ENCODE measurements around the gene AKT2. TPM values are rescaled to one million over a fixed set of nuclear protein-coding genes. Genes with fewer than 3 reads are reported as not detected.

AKT2 gene
- total RNA-seq, 2 donors from 2014 or later, result 190 to 208 TPM

DNA sequence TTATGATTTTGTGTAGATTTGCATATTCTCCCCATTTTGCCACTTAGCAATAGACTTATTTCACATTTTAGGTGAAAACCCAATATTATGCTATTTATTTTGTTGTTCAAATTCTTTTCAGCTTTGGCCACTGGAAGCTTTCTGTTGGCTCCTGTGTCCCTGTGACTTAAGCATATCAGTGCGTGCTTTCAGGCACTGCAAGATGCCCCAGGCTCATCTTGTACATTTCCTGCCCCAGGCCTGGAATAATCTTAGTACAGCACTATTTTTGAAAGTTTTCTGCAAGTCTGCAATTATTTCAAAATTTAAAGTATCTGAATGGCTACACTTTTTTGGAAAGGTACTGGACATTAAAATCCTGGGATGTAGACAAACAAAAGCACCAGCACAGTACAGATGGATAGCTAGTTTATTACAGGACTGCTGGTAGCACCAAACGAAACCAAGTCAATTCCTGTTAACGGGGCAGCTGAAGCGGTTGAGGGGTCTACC, 55.2 kb downstream of the AKT2 start:
- peaks cover 30% of the 10 kb centered on the region for H3K27me3 Mint-ChIP-seq (ENCODE audit: insufficient read depth)
- WGBS, 2 experiments (ENCODE audit: insufficient coverage in 1 of 2, insufficient read length in 1 of 2), result 90 to 98% methylated on average over 4 of the region's 4 CpGs
- H3K4me3 ChIP-seq (ENCODE audit: low read length), result no peak overlapping the region
- DNase-seq, result no peak
- H3K9me3 ChIP-seq (ENCODE audit: control insufficient read depth, low read length), result no peaks in the 10 kb centered on the region
- no peak overlapping the region for H3K27ac ChIP-seq (ENCODE audit: low read depth, low read length)
- H3K36me3 Mint-ChIP-seq (ENCODE audit: low read depth), result peaks cover 6% of the 10 kb centered on the region
- no peak overlapping the region for H3K9ac ChIP-seq (ENCODE audit: extremely low read depth, low read length, poor library complexity, severe bottlenecking)
- H3K4me3 Mint-ChIP-seq, result no peak overlapping the region
- no peak for TF ChIP-seq CTCF (conservative IDR thresholded peaks at IDR 0.05)
- H3K4me1 ChIP-seq (ENCODE audit: control insufficient read depth, insufficient read depth, low read length), result peaks cover 12% of the 10 kb centered on the region
- H3K36me3 ChIP-seq (ENCODE audit: control insufficient read depth, insufficient read depth, low read length), result peaks cover 2% of the 10 kb centered on the region
- H3K9me3 Mint-ChIP-seq, result no peaks in the 10 kb centered on the region
- peaks cover 22% of the 10 kb centered on the region for H3K4me1 Mint-ChIP-seq
- H3K27me3 ChIP-seq (ENCODE audit: control insufficient read depth, insufficient read depth, low read length, poor library complexity, severe bottlenecking), result no peaks in the 10 kb centered on the region
- no peak overlapping the region for H3K27ac Mint-ChIP-seq

DNA sequence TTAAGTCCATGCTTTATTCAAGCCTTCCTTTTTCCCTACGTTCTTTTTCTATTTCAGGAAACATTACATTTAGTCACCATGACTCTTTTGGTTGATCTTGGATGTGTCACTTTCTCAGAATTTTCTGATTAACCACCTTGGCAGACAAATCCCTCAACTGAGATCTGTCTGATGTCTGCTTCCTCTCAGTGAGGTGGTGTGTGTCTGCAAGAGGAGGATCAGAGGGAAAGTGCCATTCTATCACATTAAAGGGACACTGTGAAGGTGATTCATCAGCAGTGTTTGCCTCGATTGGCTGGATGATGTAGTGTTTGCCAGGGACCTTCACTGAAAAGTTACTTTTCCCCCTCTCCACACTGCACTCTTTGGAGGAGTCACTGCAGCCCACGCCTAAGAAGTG, 55.7 kb downstream of the AKT2 start:
- TF ChIP-seq CTCF (conservative IDR thresholded peaks at IDR 0.05), result no peak
- Histone ChIP-seq H3K27ac (ENCODE audit: low read depth, low read length) (no peak overlapping the region), H3K36me3 (ENCODE audit: control insufficient read depth, insufficient read depth, low read length) (peaks cover 2% of the 10 kb centered on the region), H3K9me3 (ENCODE audit: control insufficient read depth, low read length) (no peaks in the 10 kb centered on the region), H3K9ac (ENCODE audit: extremely low read depth, low read length, poor library complexity, severe bottlenecking) (no peak overlapping the region), H3K4me1 (ENCODE audit: control insufficient read depth, insufficient read depth, low read length) (peaks cover 12% of the 10 kb centered on the region), H3K4me3 (ENCODE audit: low read length) (no peak overlapping the region), H3K27me3 (ENCODE audit: control insufficient read depth, insufficient read depth, low read length, poor library complexity, severe bottlenecking) (no peaks in the 10 kb centered on the region)
- H3K36me3 Mint-ChIP-seq (ENCODE audit: low read depth), result peaks cover 3% of the 10 kb centered on the region
- no peaks in the 10 kb centered on the region for H3K9me3 Mint-ChIP-seq
- H3K27me3 Mint-ChIP-seq (ENCODE audit: insufficient read depth), result peaks cover 35% of the 10 kb centered on the region
- no peak for DNase-seq
- no peak overlapping the region for H3K4me3 Mint-ChIP-seq
- WGBS, 2 experiments (ENCODE audit: insufficient coverage in 1 of 2, insufficient read length in 1 of 2), result 71 to 86% methylated on average over 2 to 3 of the region's 3 CpGs
- H3K4me1 Mint-ChIP-seq, result peaks cover 22% of the 10 kb centered on the region
- no peak overlapping the region for H3K27ac Mint-ChIP-seq

- Histone ChIP-seq H3K9me3 (ENCODE audit: control insufficient read depth, low read length) (no peaks in the 10 kb centered on the region), H3K27ac (ENCODE audit: low read depth, low read length) (no peak overlapping the region), H3K4me1 (ENCODE audit: control insufficient read depth, insufficient read depth, low read length) (peaks cover 12% of the 10 kb centered on the region), H3K9ac (ENCODE audit: extremely low read depth, low read length, poor library complexity, severe bottlenecking) (no peak overlapping the region), H3K36me3 (ENCODE audit: control insufficient read depth, insufficient read depth, low read length) (peaks cover 2% of the 10 kb centered on the region), H3K27me3 (ENCODE audit: control insufficient read depth, insufficient read depth, low read length, poor library complexity, severe bottlenecking) (no peaks in the 10 kb centered on the region), H3K4me3 (ENCODE audit: low read length) (no peak overlapping the region)
- Mint-ChIP-seq H3K27ac (no peak overlapping the region), H3K9me3 (no peaks in the 10 kb centered on the region), H3K4me3 (no peak overlapping the region), H3K27me3 (ENCODE audit: insufficient read depth) (peaks cover 41% of the 10 kb centered on the region), H3K4me1 (peaks cover 22% of the 10 kb centered on the region), H3K36me3 (ENCODE audit: low read depth) (no peaks in the 10 kb centered on the region)
- TF ChIP-seq CTCF (conservative IDR thresholded peaks at IDR 0.05), result no peak
- DNase-seq, result no peak
- 98% methylated on average over 5 of the region's 5 CpGs for whole genome bisulfite sequencing, 2 experiments (ENCODE audit: insufficient coverage in 1 of 2, insufficient read length in 1 of 2)
These were observed 56.3 kb downstream of the AKT2 start for GRCh38 chr19:40228863-40229262.
